IMR-90 (cell line): ENCODE measurements around the gene IL4R. TPM values are rescaled to one million over a fixed set of nuclear protein-coding genes. Genes with fewer than 3 reads are reported as not detected.

Experiments
- ATAC-seq: fragments of 200-7000 bp; cut with Tn5 transposase; 2 replicates; pipeline ENCODE4 v1.9.1; 2020; ENCODE audit warnings: low read depth, mild to moderate bottlenecking, moderate library complexity
- BruUV-seq: library from RNA; stranded (reverse); fragments of 400-500 nt; replicated peaks from 2 replicates; lab custom pipeline; 2021; lab: Mats Ljungman, UMichigan
- CTCF ChIA-PET: fragments of 300-600 bp; formaldehyde crosslinking; extraction: SDS; loops from one replicate; lab custom pipeline; 2021; ENCODE audit warnings: antibody characterized with exemption; lab: Yijun Ruan, JAX
- POLR2A ChIA-PET: fragments of 300-600 bp; sonication (Branson Sonifier 250); formaldehyde crosslinking; loops from one replicate; lab custom pipeline; 2022; ENCODE audit warnings: antibody characterized with exemption; ENCODE audit not compliant: unreplicated experiment; lab: Charles Lee
- DNase-seq: peaks from one replicate; pipeline ENCODE4 v3.0.0; 2013
- H2AFZ ChIP-seq: replicated peaks from 2 replicates; pipeline ENCODE3; 2013; ENCODE audit warnings: low read length, mild to moderate bottlenecking; ENCODE audit not compliant: poor library complexity
- H2AK5ac ChIP-seq: 2 replicates; pipeline ENCODE4 v1.6.1; 2013; ENCODE audit warnings: low read depth, low read length, inconsistent platforms
- H2AK9ac ChIP-seq: replicated peaks from 2 replicates; pipeline ENCODE3; 2013; ENCODE audit warnings: mild to moderate bottlenecking, low read depth, low read length, moderate library complexity; ENCODE audit not compliant: poor library complexity
- H2BK120ac ChIP-seq: 2 replicates; pipeline ENCODE4 v1.6.1; 2013; ENCODE audit warnings: low read depth, low read length, inconsistent platforms
- H2BK15ac ChIP-seq: 3 replicates; pipeline ENCODE4 v1.6.1; 2013; ENCODE audit warnings: low read depth, low read length, inconsistent platforms
- H2BK20ac ChIP-seq: 2 replicates; pipeline ENCODE4 v1.6.1; 2013; ENCODE audit warnings: low read depth, mild to moderate bottlenecking, inconsistent platforms, low read length, moderate library complexity
- H2BK5ac ChIP-seq: 2 replicates; pipeline ENCODE4 v1.6.1; 2013; ENCODE audit warnings: mild to moderate bottlenecking, low read depth, low read length, inconsistent platforms; ENCODE audit not compliant: poor library complexity, severe bottlenecking
- H3K14ac ChIP-seq: replicated peaks from 2 replicates; pipeline ENCODE4 v1.6.1; 2013; ENCODE audit warnings: low read depth, low read length, inconsistent platforms
- H3K18ac ChIP-seq: 2 replicates; pipeline ENCODE4 v1.6.1; 2013; ENCODE audit warnings: low read depth, low read length, control low read depth
- H3K23ac ChIP-seq: 2 replicates; pipeline ENCODE4 v1.6.1; 2013; ENCODE audit warnings: low read depth, low read length, inconsistent platforms
- H3K27ac ChIP-seq: 2 replicates; pipeline ENCODE4 v1.5.1; 2013; ENCODE audit warnings: mild to moderate bottlenecking, control low read depth, low read length; ENCODE audit not compliant: insufficient read depth
- H3K27me3 ChIP-seq: 2 replicates; pipeline ENCODE4 v1.6.1; 2013; ENCODE audit warnings: low read length; ENCODE audit not compliant: control insufficient read depth, insufficient read depth
- H3K36me3 ChIP-seq: 2 replicates; pipeline ENCODE4 v1.6.1; 2013; ENCODE audit warnings: low read length, mixed read lengths; ENCODE audit not compliant: control insufficient read depth, insufficient read depth
- H3K4ac ChIP-seq: 2 replicates; pipeline ENCODE4 v1.6.1; 2013; ENCODE audit warnings: low read depth, low read length, inconsistent platforms
- H3K4me1 ChIP-seq: 2 replicates; pipeline ENCODE4 v1.6.1; 2013; ENCODE audit warnings: low read length, mixed read lengths; ENCODE audit not compliant: control insufficient read depth, insufficient read depth
- H3K4me2 ChIP-seq: 2 replicates; pipeline ENCODE4 v1.6.1; 2013; ENCODE audit warnings: low read depth, mild to moderate bottlenecking, control low read depth, low read length, moderate library complexity
- H3K4me3 ChIP-seq: 2 replicates; pipeline ENCODE4 v1.5.1; 2013; ENCODE audit warnings: low read depth, mild to moderate bottlenecking, control low read depth, low read length, moderate library complexity; ENCODE audit not compliant: insufficient read depth
- H3K56ac ChIP-seq: 2 replicates; pipeline ENCODE4 v1.6.1; 2013; ENCODE audit warnings: low read length, inconsistent platforms; ENCODE audit not compliant: insufficient read depth; ENCODE audit errors: extremely low read depth
- H3K79me1 ChIP-seq, 2 experiments: 2 replicates each; pipeline ENCODE4 v1.6.1; 2013; ENCODE audit warnings: low read length in 2 of 2, inconsistent platforms in 1 of 2, low read depth in 1 of 2
- H3K9ac ChIP-seq: 2 replicates; pipeline ENCODE4 v1.6.1; 2013; ENCODE audit warnings: low read depth, low read length, control low read depth
- H3K9me1 ChIP-seq: 2 replicates; pipeline ENCODE4 v1.6.1; 2013; ENCODE audit warnings: low read length, inconsistent platforms; ENCODE audit not compliant: insufficient read depth
- H3K9me3 ChIP-seq: 2 replicates; pipeline ENCODE4 v1.6.1; 2013; ENCODE audit warnings: low read length; ENCODE audit not compliant: control insufficient read depth, insufficient read depth
- H4K20me1 ChIP-seq: 2 replicates; pipeline ENCODE4 v1.6.1; 2013; ENCODE audit warnings: low read length, inconsistent platforms; ENCODE audit not compliant: insufficient read depth
- H4K5ac ChIP-seq: 2 replicates; pipeline ENCODE4 v1.6.1; 2013; ENCODE audit warnings: mild to moderate bottlenecking, low read depth, low read length, control low read depth
- H4K8ac ChIP-seq, 2 experiments: 2 replicates each; pipeline ENCODE4 v1.6.1; 2013; ENCODE audit warnings: low read depth in 2 of 2, low read length in 2 of 2, control low read depth in 1 of 2, inconsistent platforms in 1 of 2
- H4K91ac ChIP-seq: 2 replicates; pipeline ENCODE4 v1.6.1; 2013; ENCODE audit warnings: low read depth, low read length, inconsistent platforms; ENCODE audit not compliant: insufficient read depth
- MAFK ChIP-seq: IDR thresholded peaks from 2 replicates; pipeline ENCODE4 v1.6.1; 2012; ENCODE audit warnings: low read depth, low read length, improper control_type of control experiment
- WGBS, 2 experiments: methylation state at CpG; one replicate each; pipeline versions ENCODE4 v1.1.5 to v1.1.7; 2013; ENCODE audit warnings: missing lambda C conversion rate in 2 of 2; ENCODE audit not compliant: insufficient read length in 1 of 2; ENCODE audit errors: extremely low coverage in 2 of 2; 5-methylcytosine and 5-hydroxymethylcytosine counted together
- dilution Hi-C: fragments of 300-500 bp; cut with HindIII; formaldehyde crosslinking; loops from one replicate; pipeline ENCODE4 v1.14.3; 2018; ENCODE audit warnings: low sequenced_read_pairs; ENCODE audit not compliant: unreplicated experiment
- in situ Hi-C: fragments of 300-500 bp; cut with MboI; formaldehyde crosslinking; loops from 3 replicates; pipeline ENCODE4 v1.14.3; 2019; ENCODE audit warnings: low sequenced_read_pairs, inconsistent platforms, mixed read lengths
- intact Hi-C: fragments of 100-400 bp; cut with micrococcal nuclease; formaldehyde crosslinking; loops from 2 replicates; pipeline ENCODE4 v1.10.0; 2022
- polyA plus RNA-seq, 3 experiments: library from polyadenylated mRNA; depleted of rRNA; stranded (reverse); fragments of >200 nt; gene quantifications; 2 replicates each; pipeline ENCODE4 v1.2.3, GENCODE V29; 2012; ENCODE audit warnings: low replicate concordance in 1 of 3
- total RNA-seq: library from RNA; depleted of rRNA; stranded (reverse); fragments of >200 nt; gene quantifications from 2 replicates; pipeline ENCODE4 v1.2.3, GENCODE V29; 2012
- TF ChIP-seq, protein P1 (sequence below): fragments of 150-350 bp; IDR thresholded peaks from 2 replicates; pipeline ENCODE4 v1.6.1; 2017; ENCODE audit warnings: mild to moderate bottlenecking, antibody characterized with exemption, low read length, low read depth

Gene IL4R
- total and polyA plus RNA-seq, 2 of the 4 experiments (the other 2 are of a cell fraction), result 6.3 to 18.7 TPM

DNA sequence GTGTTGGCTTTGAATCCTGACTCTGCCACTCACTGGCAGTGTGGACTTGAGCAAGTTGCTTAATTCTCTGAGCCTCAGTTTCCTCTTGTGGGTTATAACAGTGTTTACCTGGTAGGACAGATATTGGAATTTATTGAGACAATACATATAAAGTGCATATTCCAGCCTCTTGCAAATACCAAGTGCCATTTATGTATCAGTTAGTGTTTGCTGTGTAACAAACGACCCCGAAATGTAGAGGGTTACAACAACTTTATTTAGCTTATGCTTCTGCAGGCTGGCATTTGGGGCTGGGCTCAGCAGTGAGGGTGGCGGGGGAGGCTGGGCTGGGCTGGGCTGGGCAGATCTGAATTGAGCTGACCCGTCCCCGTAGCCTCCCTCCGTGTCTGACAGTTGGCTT lies 45.8 kb downstream of the IL4R start:
- H2BK15ac ChIP-seq, result no peak overlapping the region
- DNase-seq (no peak), ATAC-seq (no peak)
- CTCF ChIA-PET, result interaction anchor here (0.5 kb wide), 1 partner anchor 210 kb away, joined by 3 read pairs; no protein-coding TSS in a partner anchor
- H3K56ac ChIP-seq, result no peak overlapping the region
- H4K91ac ChIP-seq, result no peak overlapping the region
- H3K79me1 ChIP-seq, result peaks cover 4 to 42% of the 10 kb centered on the region in 2 experiments; a peak in 3 of 4 replicates
- peaks cover 4% of the 10 kb centered on the region; the same call in 1 of the 2 replicates for H3K4me1 ChIP-seq
- no peak overlapping the region for H2BK20ac ChIP-seq
- no peak overlapping the region for H3K27ac ChIP-seq
- dilution Hi-C loops, result no loop called here
- H2AK5ac ChIP-seq, result no peak overlapping the region
- H3K18ac ChIP-seq, result no peak overlapping the region
- H3K9me3 ChIP-seq, result peaks cover 4% of the 10 kb centered on the region
- in situ Hi-C loops, result no loop called here
- no peaks in the 10 kb centered on the region; the same call in 1 of the 2 replicates for H4K20me1 ChIP-seq
- H3K9me1 ChIP-seq, result peaks cover 4% of the 10 kb centered on the region; the same call in 1 of the 2 replicates
- H4K8ac ChIP-seq, result no peak overlapping the region
- H4K5ac ChIP-seq, result no peak overlapping the region
- H3K4me3 ChIP-seq, result no peak overlapping the region
- no TSS peak for BruUV-seq
- H3K4ac ChIP-seq, result no peak overlapping the region
- TF ChIP-seq, protein P1, sequence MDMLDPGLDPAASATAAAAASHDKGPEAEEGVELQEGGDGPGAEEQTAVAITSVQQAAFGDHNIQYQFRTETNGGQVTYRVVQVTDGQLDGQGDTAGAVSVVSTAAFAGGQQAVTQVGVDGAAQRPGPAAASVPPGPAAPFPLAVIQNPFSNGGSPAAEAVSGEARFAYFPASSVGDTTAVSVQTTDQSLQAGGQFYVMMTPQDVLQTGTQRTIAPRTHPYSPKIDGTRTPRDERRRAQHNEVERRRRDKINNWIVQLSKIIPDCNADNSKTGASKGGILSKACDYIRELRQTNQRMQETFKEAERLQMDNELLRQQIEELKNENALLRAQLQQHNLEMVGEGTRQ, result no peak
- TF ChIP-seq MAFK, result no peak
- no peak overlapping the region for H3K4me2 ChIP-seq
- H3K23ac ChIP-seq, result no peak overlapping the region
- H3K14ac ChIP-seq, result no peak overlapping the region
- POLR2A ChIA-PET, result no interaction called here
- H2AK9ac ChIP-seq, result no peak overlapping the region
- no peak overlapping the region for H2BK120ac ChIP-seq
- H3K27me3 ChIP-seq, result no peaks in the 10 kb centered on the region
- no peak overlapping the region for H2AFZ ChIP-seq
- no CpG with 5 or more reads among the region's 6 CpGs for WGBS, 2 experiments
- intact Hi-C loops, result no loop called here
- H3K36me3 ChIP-seq, result peaks cover 79% of the 10 kb centered on the region
- no peak overlapping the region for H3K9ac ChIP-seq
- no peak overlapping the region for H2BK5ac ChIP-seq
